Nephron (organoid): ENCODE measurements around the gene TMTC1.
"Not testable (repeated sequence)": the region's sequence is repeated elsewhere in the genome, so short reads cannot be mapped to it uniquely, and the experiment has no call there.

Source experiments
- H3K27ac Mint-ChIP-seq, 3 experiments: 2 replicates each; pipeline ENCODE4 v1.8.0; 2020; ENCODE audit warnings: mixed read lengths in 3 of 3, mild to moderate bottlenecking in 2 of 3, moderate library complexity in 1 of 3
- H3K27me3 Mint-ChIP-seq: 2 replicates; pipeline ENCODE4 v1.8.0; 2021; ENCODE audit warnings: low read depth, mild to moderate bottlenecking, moderate library complexity, mixed read lengths
- H3K36me3 Mint-ChIP-seq: 2 replicates; pipeline ENCODE4 v1.8.0; 2020; ENCODE audit warnings: low read depth, mixed read lengths
- H3K4me1 Mint-ChIP-seq: 2 replicates; pipeline ENCODE4 v1.8.0; 2020; ENCODE audit warnings: mixed read lengths
- H3K4me3 Mint-ChIP-seq, 3 experiments: 2 replicates each; pipeline ENCODE4 v1.8.0; 2020; ENCODE audit warnings: mild to moderate bottlenecking in 3 of 3, mixed read lengths in 3 of 3, moderate library complexity in 2 of 3
- H3K9me3 Mint-ChIP-seq: 2 replicates; pipeline ENCODE4 v1.8.0; 2020; ENCODE audit warnings: mixed read lengths
- CTCF ChIP-seq, 3 experiments: fragments of 200-600 bp; sonication (generic); IDR thresholded peaks; one replicate each; pipeline ENCODE4 v1.5.0; 2021; ENCODE audit warnings: antibody characterized with exemption in 3 of 3; ENCODE audit not compliant: unreplicated experiment in 3 of 3

Gene TMTC1

DNA sequence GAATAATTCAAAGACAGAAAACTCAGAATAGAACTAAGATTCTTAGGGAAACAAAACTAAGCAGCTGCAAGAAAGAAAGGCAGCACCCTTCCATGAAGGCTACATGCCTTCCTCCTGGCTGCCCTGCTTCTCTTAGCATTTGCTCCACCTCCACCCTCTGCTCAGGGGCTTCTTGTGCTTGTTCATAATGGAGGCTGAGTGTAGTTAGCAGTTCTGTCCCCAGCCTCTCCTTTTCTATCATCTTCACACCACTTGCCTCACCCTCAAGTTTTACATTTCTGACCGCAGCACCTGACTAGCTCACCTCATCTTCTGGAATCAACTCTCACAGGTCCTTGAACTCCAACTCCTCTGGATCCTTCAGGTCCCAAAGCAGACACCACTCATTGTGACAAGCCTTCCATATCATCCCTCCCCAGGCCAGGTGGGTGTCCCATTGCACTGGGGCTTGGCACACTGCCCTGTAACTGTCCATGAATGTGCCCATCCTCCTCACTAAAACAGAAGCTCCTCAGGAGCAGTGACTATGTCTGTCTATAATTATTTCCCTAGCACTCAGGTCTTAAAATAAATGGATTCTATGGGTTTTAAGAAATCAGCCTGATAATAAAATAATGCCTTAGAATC, 139.1 kb downstream of the TMTC1 start:
- TF ChIP-seq CTCF (IDR thresholded peaks at IDR 0.05; ENCODE audit: unreplicated experiment in 3 of 3), result no peak
- H3K27ac Mint-ChIP-seq, result no peak overlapping the region
- no peak overlapping the region for H3K4me3 Mint-ChIP-seq
- H3K9me3 Mint-ChIP-seq, result peaks cover 16% of the 10 kb centered on the region
- peaks cover 14% of the 10 kb centered on the region for H3K36me3 Mint-ChIP-seq
- peaks cover 3% of the 10 kb centered on the region for H3K27me3 Mint-ChIP-seq
- H3K4me1 Mint-ChIP-seq, result peaks cover 22% of the 10 kb centered on the region

GRCh38 chr12:29640589-29641345, 143.0 kb downstream of the TMTC1 start:
- Mint-ChIP-seq H3K4me3 (peak overlapping the region; percentile 5 to 34 (median 18)), H3K4me1 (peaks cover 40% of the 10 kb centered on the region), H3K27ac (peak overlapping the region; percentile 75 to 96 (median 84)), H3K36me3 (peaks cover 14% of the 10 kb centered on the region), H3K9me3 (peaks cover 19% of the 10 kb centered on the region), H3K27me3 (peaks cover 3% of the 10 kb centered on the region)
- TF ChIP-seq CTCF (IDR thresholded peaks at IDR 0.05; ENCODE audit: unreplicated experiment in 3 of 3), result no peak

- no peak for TF ChIP-seq CTCF (IDR thresholded peaks at IDR 0.05; ENCODE audit: unreplicated experiment in 3 of 3)
- Mint-ChIP-seq H3K27ac (peak overlapping the region; percentile 75 to 96 (median 84)), H3K4me1 (peaks cover 44% of the 10 kb centered on the region), H3K9me3 (peaks cover 19% of the 10 kb centered on the region), H3K27me3 (peaks cover 3% of the 10 kb centered on the region), H3K4me3 (peak overlapping the region in 2 of 3 experiments; percentile 5 to 34), H3K36me3 (peaks cover 14% of the 10 kb centered on the region)
Observed at GRCh38 chr12:29639893-29640495, 143.7 kb downstream of the TMTC1 start.

- peaks cover 14% of the 10 kb centered on the region for H3K36me3 Mint-ChIP-seq
- peak overlapping the region in 2 of 3 experiments; percentile 4 to 12 for H3K27ac Mint-ChIP-seq
- H3K4me1 Mint-ChIP-seq, result peaks cover 44% of the 10 kb centered on the region
- no peak for TF ChIP-seq CTCF (IDR thresholded peaks at IDR 0.05; ENCODE audit: unreplicated experiment in 3 of 3)
- H3K4me3 Mint-ChIP-seq, result no peak overlapping the region
- H3K9me3 Mint-ChIP-seq, result peaks cover 19% of the 10 kb centered on the region
- H3K27me3 Mint-ChIP-seq, result no peaks in the 10 kb centered on the region
Observed at GRCh38 chr12:29638528-29638927, 145.2 kb downstream of the TMTC1 start.

DNA sequence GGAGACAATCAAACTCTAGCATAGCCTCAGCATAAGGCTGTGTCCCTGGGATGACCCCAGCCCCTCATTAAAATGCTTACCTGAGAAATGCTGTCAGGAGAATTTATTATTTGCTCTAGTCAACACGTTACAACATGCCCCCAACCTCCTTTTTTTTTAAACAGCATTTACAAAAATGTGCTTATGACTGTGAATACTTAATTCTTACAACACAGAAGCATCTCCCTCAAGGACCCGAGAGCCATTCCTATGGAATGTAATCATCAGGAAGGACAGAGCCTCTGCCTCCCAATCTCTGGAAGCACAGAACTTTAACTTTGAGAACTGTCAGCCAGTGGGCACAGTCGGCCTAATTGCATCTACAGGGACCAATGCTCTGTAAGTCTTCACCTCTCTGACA, 149.7 kb downstream of the TMTC1 start:
- H3K9me3 Mint-ChIP-seq, result peaks cover 12% of the 10 kb centered on the region
- H3K27ac Mint-ChIP-seq, result peak overlapping the region in 1 of 3 experiments; percentile 29

DNA sequence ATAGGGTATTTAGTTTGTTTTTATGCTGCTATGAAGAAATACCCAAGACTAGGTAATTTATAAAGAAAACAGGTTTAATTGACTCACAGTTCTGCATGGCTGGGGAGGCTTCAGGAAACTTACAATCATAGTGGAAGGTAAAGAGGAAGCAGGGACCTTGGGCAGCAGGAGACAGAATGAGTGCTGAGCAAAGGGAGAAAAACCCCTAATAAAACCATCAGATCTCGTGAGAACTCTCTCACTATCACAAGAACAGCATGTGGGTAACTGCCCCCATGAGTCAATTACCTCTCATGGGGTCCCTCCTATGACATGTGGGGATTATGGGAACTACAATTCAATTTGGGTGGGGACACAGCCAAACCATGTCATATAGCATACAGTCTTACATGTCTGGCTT, 153.6 kb downstream of the TMTC1 start:
- Mint-ChIP-seq H3K9me3 (peaks cover 23% of the 10 kb centered on the region), H3K36me3 (peaks cover 50% of the 10 kb centered on the region), H3K4me1 (peaks cover 12% of the 10 kb centered on the region)
- H3K4me3 Mint-ChIP-seq, H3K27ac Mint-ChIP-seq, H3K27me3 Mint-ChIP-seq: not testable (repeated sequence)

More for the DNA sequence above, 149.7 kb downstream of the TMTC1 start:
- H3K4me1 Mint-ChIP-seq, result peaks cover 20% of the 10 kb centered on the region
- no peaks in the 10 kb centered on the region for H3K27me3 Mint-ChIP-seq
- peaks cover 30% of the 10 kb centered on the region for H3K36me3 Mint-ChIP-seq
- H3K4me3 Mint-ChIP-seq, result no peak overlapping the region
- no peak for TF ChIP-seq CTCF (IDR thresholded peaks at IDR 0.05; ENCODE audit: unreplicated experiment in 3 of 3)
